Caco-2 (cell line): Measurements from ENCODE around the gene CEP250. TPM values are rescaled to one million over a fixed set of nuclear protein-coding genes. Genes with fewer than 3 reads are reported as not detected.
A peak's percentile ranks its signal among the peaks of the same experiment; 100 is the strongest.

Experiments used
- BruUV-seq: library from RNA; stranded (reverse); fragments of 400-500 nt; replicated peaks from 2 replicates; lab custom pipeline; 2021; lab: Mats Ljungman, UMichigan
- CTCF ChIA-PET: fragments of 300-600 bp; sonication (Branson Sonifier 250); formaldehyde crosslinking; loops from one replicate; lab custom pipeline; 2022; ENCODE audit warnings: antibody characterized with exemption; lab: Charles Lee
- POLR2A ChIA-PET: fragments of 300-600 bp; sonication (Branson Sonifier 250); formaldehyde crosslinking; loops from one replicate; lab custom pipeline; 2022; ENCODE audit warnings: antibody characterized with exemption; lab: Charles Lee
- DNase-seq, 2 experiments: peaks; one replicate each; pipeline versions ENCODE4 v3.0.0 to v3.0.0-alpha.2; 2020 to 2022
- H3K27me3 ChIP-seq: replicated peaks from 2 replicates; pipeline ENCODE4 v1.6.0; 2011; ENCODE audit warnings: low read length; ENCODE audit not compliant: control insufficient read depth, insufficient read depth
- H3K36me3 ChIP-seq: 2 replicates; pipeline ENCODE4 v1.5.1; 2011; ENCODE audit warnings: low read length; ENCODE audit not compliant: control insufficient read depth, insufficient read depth
- H3K4me1 ChIP-seq: fragments of 250-450 bp; sonication (Bioruptor Pico); 2 replicates; pipeline ENCODE4 v1.5.1; 2020; ENCODE audit warnings: mild to moderate bottlenecking
- H3K4me3 ChIP-seq: 2 replicates; pipeline ENCODE4 v1.5.1; 2011; ENCODE audit warnings: low read depth, mild to moderate bottlenecking, control low read depth, low read length
- H3K9me3 ChIP-seq: fragments of 250-450 bp; sonication (Bioruptor Pico); 2 replicates; pipeline ENCODE4 v1.5.1; 2020; ENCODE audit warnings: mild to moderate bottlenecking, moderate library complexity
- H3K27ac Mint-ChIP-seq: one replicate; pipeline ENCODE4 v1.8.0; 2022; ENCODE audit warnings: mixed read lengths; ENCODE audit not compliant: unreplicated experiment
- H3K27me3 Mint-ChIP-seq: one replicate; pipeline ENCODE4 v1.8.0; 2022; ENCODE audit warnings: mixed read lengths; ENCODE audit not compliant: insufficient read depth, unreplicated experiment
- H3K36me3 Mint-ChIP-seq: one replicate; pipeline ENCODE4 v1.8.0; 2022; ENCODE audit warnings: mild to moderate bottlenecking, mixed read lengths; ENCODE audit not compliant: insufficient read depth, unreplicated experiment
- H3K4me1 Mint-ChIP-seq: one replicate; pipeline ENCODE4 v1.8.0; 2022; ENCODE audit warnings: low read depth, mixed read lengths; ENCODE audit not compliant: unreplicated experiment
- H3K4me3 Mint-ChIP-seq: one replicate; pipeline ENCODE4 v1.8.0; 2022; ENCODE audit warnings: mild to moderate bottlenecking, moderate library complexity, mixed read lengths; ENCODE audit not compliant: unreplicated experiment
- H3K9me3 Mint-ChIP-seq: one replicate; pipeline ENCODE4 v1.8.0; 2022; ENCODE audit warnings: mixed read lengths; ENCODE audit not compliant: unreplicated experiment
- CTCF ChIP-seq, 2 experiments: fragments of 200-600 bp in 1 of 2; IDR thresholded peaks; 1 replicate in 1 of 2; 2 replicates in 1 of 2; pipeline versions ENCODE4 v1.5.1 to v1.8.0; 2011 to 2022; ENCODE audit warnings: antibody characterized with exemption in 1 of 2, control low read depth in 1 of 2, inconsistent platforms in 1 of 2, low read depth in 1 of 2, low read length in 1 of 2, mild to moderate bottlenecking in 1 of 2, moderate library complexity in 1 of 2; ENCODE audit not compliant: insufficient read depth in 1 of 2, severe bottlenecking in 1 of 2, unreplicated experiment in 1 of 2
- intact Hi-C: fragments of 100-400 bp; cut with micrococcal nuclease; formaldehyde crosslinking; loops from one replicate; pipeline ENCODE4 v1.10.0; 2022; ENCODE audit not compliant: unreplicated experiment
- total RNA-seq: library from RNA; stranded (reverse); gene quantifications from 2 replicates; pipeline ENCODE4 v1.2.3, GENCODE V29; 2022

The CEP250 gene
- total RNA-seq, 1 experiment from 2014 or later, result 137 TPM

- ChIA-PET CTCF (interaction anchor here (0.6 to 4.4 kb wide), 5 partner anchors 13 to 150 kb away, joined by 3 to 33 read pairs (median 7); partner anchors contain the start of gene CEP250), POLR2A (interaction anchor here (2.6 kb wide), 1 partner anchor 14 kb away, joined by 37 read pairs; the partner anchor contains the start of gene CEP250)
- H3K36me3 Mint-ChIP-seq, result peaks cover 52% of the 10 kb centered on the region
- H3K4me3 Mint-ChIP-seq, result no peak overlapping the region
- DNase-seq, result peak in 1 of 2 experiments; percentile 62
- Histone ChIP-seq H3K4me3 (no peak overlapping the region), H3K27me3 (no peaks in the 10 kb centered on the region), H3K4me1 (peaks cover 19% of the 10 kb centered on the region), H3K9me3 (no peaks in the 10 kb centered on the region), H3K36me3 (peaks cover 16% of the 10 kb centered on the region)
- intact Hi-C loops, result loop anchor here (10.0 kb wide), 1 partner anchor 486 kb away; the partner anchor contains the start of gene SCAND1
- peak overlapping the region; percentile 39 for H3K27ac Mint-ChIP-seq
- H3K4me1 Mint-ChIP-seq, result peaks cover 12% of the 10 kb centered on the region
- no peaks in the 10 kb centered on the region for H3K27me3 Mint-ChIP-seq
- no peaks in the 10 kb centered on the region for H3K9me3 Mint-ChIP-seq
- BruUV-seq, result no TSS peak
- no peak for TF ChIP-seq CTCF (IDR thresholded peaks at IDR 0.05; ENCODE audit: insufficient read depth in 1 of 2, low read depth in 1 of 2, low read length in 1 of 2, severe bottlenecking in 1 of 2, unreplicated experiment in 1 of 2)
Measured at GRCh38 chr20:35468671-35469334, 13.4 kb downstream of the CEP250 start.

GRCh38 chr20:35472209-35472608 is 16.8 kb downstream of the CEP250 start:
- no peaks in the 10 kb centered on the region for H3K9me3 ChIP-seq
- POLR2A ChIA-PET, result interaction anchor here (1.0 kb wide), 1 partner anchor 18 kb away, joined by 3 read pairs; no protein-coding TSS in a partner anchor
- H3K4me1 ChIP-seq, result peaks cover 23% of the 10 kb centered on the region
- Mint-ChIP-seq H3K4me1 (peaks cover 8% of the 10 kb centered on the region), H3K36me3 (peaks cover 36% of the 10 kb centered on the region), H3K9me3 (no peaks in the 10 kb centered on the region), H3K27me3 (no peaks in the 10 kb centered on the region), H3K4me3 (no peak overlapping the region), H3K27ac (no peak overlapping the region)
- no TSS peak for BruUV-seq
- intact Hi-C loops, result no loop called here
- H3K36me3 ChIP-seq, result peaks cover 16% of the 10 kb centered on the region
- no peak for TF ChIP-seq CTCF (IDR thresholded peaks at IDR 0.05; ENCODE audit: insufficient read depth in 1 of 2, low read depth in 1 of 2, low read length in 1 of 2, severe bottlenecking in 1 of 2, unreplicated experiment in 1 of 2)
- H3K4me3 ChIP-seq, result no peak overlapping the region
- no peak for DNase-seq
- CTCF ChIA-PET, result interaction anchor here (0.6 to 1.2 kb wide), 2 partner anchors 25 to 511 kb away, joined by 3 read pairs; no protein-coding TSS in a partner anchor
- no peaks in the 10 kb centered on the region for H3K27me3 ChIP-seq

- peaks cover 3% of the 10 kb centered on the region for H3K4me1 Mint-ChIP-seq
- no TSS peak for BruUV-seq
- no peaks in the 10 kb centered on the region for H3K27me3 Mint-ChIP-seq
- H3K27me3 ChIP-seq, result no peaks in the 10 kb centered on the region
- no peak overlapping the region for H3K4me3 Mint-ChIP-seq
- H3K4me1 ChIP-seq, result peaks cover 11% of the 10 kb centered on the region
- H3K36me3 Mint-ChIP-seq, result peaks cover 39% of the 10 kb centered on the region
- intact Hi-C loops, result no loop called here
- ChIA-PET CTCF (interaction anchor here (0.8 to 1.5 kb wide), 2 partner anchors 10 to 26 kb away, joined by 4 to 5 read pairs; no protein-coding TSS in a partner anchor), POLR2A (interaction anchor here (1.3 kb wide), 1 partner anchor 19 kb away, joined by 9 read pairs; the partner anchor contains the start of gene CEP250)
- no peak overlapping the region for H3K4me3 ChIP-seq
- H3K9me3 Mint-ChIP-seq, result no peaks in the 10 kb centered on the region
- H3K36me3 ChIP-seq, result peaks cover 12% of the 10 kb centered on the region
- no peak for TF ChIP-seq CTCF (IDR thresholded peaks at IDR 0.05; ENCODE audit: insufficient read depth in 1 of 2, low read depth in 1 of 2, low read length in 1 of 2, severe bottlenecking in 1 of 2, unreplicated experiment in 1 of 2)
- DNase-seq, result no peak
- H3K9me3 ChIP-seq, result no peaks in the 10 kb centered on the region
- H3K27ac Mint-ChIP-seq, result no peak overlapping the region
Measured at GRCh38 chr20:35473684-35474083, 18.3 kb downstream of the CEP250 start.
